ENCODE data around the gene DLG2. TPM values are rescaled to one million over a fixed set of nuclear protein-coding genes. Genes with fewer than 3 reads are reported as not detected.

Gene DLG2
- total and polyA plus RNA-seq, 4 experiments from 2014 or later = 0.78 to 2.7 (median 1.9) TPM

DNA sequence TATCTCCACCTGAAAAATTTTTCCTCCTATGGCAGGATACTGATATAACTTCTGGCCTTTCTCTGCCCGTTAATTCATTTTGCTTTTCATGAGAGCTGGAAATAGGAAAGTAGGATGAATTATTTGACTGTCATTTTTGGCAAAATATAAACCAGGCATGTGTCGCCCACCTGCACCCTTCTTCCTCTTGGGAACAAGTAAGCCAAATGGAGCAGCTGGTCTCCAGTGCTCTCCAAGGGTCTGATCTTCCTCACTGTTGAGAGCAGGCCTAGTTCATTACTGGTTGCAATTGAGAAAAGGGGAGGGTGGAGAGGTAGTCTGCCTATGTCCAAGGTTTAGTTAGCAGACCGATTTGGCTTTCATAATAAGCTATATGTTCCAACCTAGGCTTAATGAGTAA is 582.2 kb downstream of the DLG2 start:
- Histone ChIP-seq H3K4me1 (ENCODE audit: insufficient read depth, low read length) (no peaks in the 10 kb centered on the region), H3K27ac (ENCODE audit: low read depth, low read length) (no peak overlapping the region), H3K9me3 (ENCODE audit: control insufficient read depth in 1 of 2, low read length in 2 of 2) (no peaks in the 10 kb centered on the region), H3K4me3 (ENCODE audit: low read length in 2 of 2) (no peak overlapping the region), H3K36me3 (ENCODE audit: insufficient read depth, low read length) (no peaks in the 10 kb centered on the region), H3K27me3 (ENCODE audit: insufficient read depth, low read length) (no peaks in the 10 kb centered on the region)
- intact Hi-C loops (cut with micrococcal nuclease) = no loop called here
- ChIA-PET POLR2A (ENCODE audit: partially characterized antibody) (no interaction called here), CTCF (ENCODE audit: partially characterized antibody) (no interaction called here)
- Mint-ChIP-seq H3K4me3 (no peak overlapping the region), H3K4me1 (no peaks in the 10 kb centered on the region), H3K36me3 (no peaks in the 10 kb centered on the region), H3K9me3 (peaks cover 5 to 41% (median 13%) of the 10 kb centered on the region in 8 donors), H3K27ac (no peak overlapping the region), H3K27me3 (no peaks in the 10 kb centered on the region)
- DNase-seq = no peak

DNA sequence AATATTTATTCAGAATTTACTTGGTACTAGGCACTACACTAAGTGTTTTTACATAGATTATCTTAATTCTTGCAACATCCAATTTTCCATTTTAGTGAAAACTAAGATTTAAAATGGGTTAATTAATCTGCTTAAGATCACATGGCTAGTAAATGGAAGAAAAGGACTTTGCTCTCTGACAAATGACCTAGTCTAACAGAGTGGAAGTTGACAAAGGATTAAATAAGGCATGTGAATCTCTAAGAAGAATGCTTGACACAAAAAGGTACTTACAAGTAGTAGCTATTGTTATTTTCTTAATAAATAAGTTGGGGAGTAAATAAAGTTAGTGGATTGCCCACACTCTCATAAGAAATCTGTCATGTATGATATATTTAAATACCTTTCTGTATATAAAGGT is 584.8 kb downstream of the DLG2 start:
- Mint-ChIP-seq H3K4me1 (no peaks in the 10 kb centered on the region), H3K36me3 (no peaks in the 10 kb centered on the region), H3K9me3 (peaks cover 5 to 43% (median 21%) of the 10 kb centered on the region in 8 donors), H3K27me3 (no peaks in the 10 kb centered on the region), H3K4me3 (no peak overlapping the region), H3K27ac (no peak overlapping the region)
- ChIA-PET POLR2A (ENCODE audit: partially characterized antibody) (no interaction called here), CTCF (ENCODE audit: partially characterized antibody) (no interaction called here)
- no peak for DNase-seq
- no peak overlapping the region for H3K4me3 ChIP-seq (ENCODE audit: low read length in 2 of 2)
- no peaks in the 10 kb centered on the region for H3K36me3 ChIP-seq (ENCODE audit: insufficient read depth, low read length)
- H3K27ac ChIP-seq (ENCODE audit: low read depth, low read length) = no peak overlapping the region
- no peaks in the 10 kb centered on the region for H3K9me3 ChIP-seq (ENCODE audit: control insufficient read depth in 1 of 2, low read length in 2 of 2)
- intact Hi-C loops (cut with micrococcal nuclease) = no loop called here
- no peaks in the 10 kb centered on the region for H3K4me1 ChIP-seq (ENCODE audit: insufficient read depth, low read length)
- H3K27me3 ChIP-seq (ENCODE audit: insufficient read depth, low read length) = no peaks in the 10 kb centered on the region

DNA sequence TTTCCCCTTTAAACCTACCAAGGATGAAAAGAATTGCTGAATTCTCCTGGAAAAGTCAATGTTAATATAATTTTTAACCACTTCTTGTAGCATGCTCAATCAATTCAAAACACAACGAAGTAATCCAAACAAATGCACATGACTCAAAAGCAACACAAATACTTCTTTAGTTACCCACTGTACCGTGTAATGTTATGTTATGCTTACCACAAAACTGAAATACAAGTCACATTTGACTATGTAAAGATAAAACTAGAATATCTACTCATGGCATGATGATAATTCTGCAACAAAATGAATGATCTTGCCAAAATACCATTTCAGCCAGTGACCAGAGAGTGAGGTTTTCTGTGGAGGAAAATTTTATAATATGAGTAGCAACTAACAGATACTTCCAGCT is 587.0 kb downstream of the DLG2 start:
- intact Hi-C loops (cut with micrococcal nuclease) = no loop called here
- Histone ChIP-seq H3K9me3 (ENCODE audit: control insufficient read depth in 1 of 2, low read length in 2 of 2) (peaks cover 0 to 2% of the 10 kb centered on the region in 2 donors), H3K27ac (ENCODE audit: low read depth, low read length) (no peak overlapping the region), H3K27me3 (ENCODE audit: insufficient read depth, low read length) (no peaks in the 10 kb centered on the region), H3K36me3 (ENCODE audit: insufficient read depth, low read length) (no peaks in the 10 kb centered on the region), H3K4me3 (ENCODE audit: low read length in 2 of 2) (no peak overlapping the region), H3K4me1 (ENCODE audit: insufficient read depth, low read length) (no peaks in the 10 kb centered on the region)
- Mint-ChIP-seq H3K9me3 (peaks cover 6 to 45% (median 25%) of the 10 kb centered on the region in 8 donors), H3K4me3 (no peak overlapping the region), H3K36me3 (no peaks in the 10 kb centered on the region), H3K4me1 (no peaks in the 10 kb centered on the region), H3K27ac (no peak overlapping the region), H3K27me3 (no peaks in the 10 kb centered on the region)
- ChIA-PET CTCF (ENCODE audit: partially characterized antibody) (no interaction called here), POLR2A (ENCODE audit: partially characterized antibody) (no interaction called here)
- no peak for DNase-seq

DNA sequence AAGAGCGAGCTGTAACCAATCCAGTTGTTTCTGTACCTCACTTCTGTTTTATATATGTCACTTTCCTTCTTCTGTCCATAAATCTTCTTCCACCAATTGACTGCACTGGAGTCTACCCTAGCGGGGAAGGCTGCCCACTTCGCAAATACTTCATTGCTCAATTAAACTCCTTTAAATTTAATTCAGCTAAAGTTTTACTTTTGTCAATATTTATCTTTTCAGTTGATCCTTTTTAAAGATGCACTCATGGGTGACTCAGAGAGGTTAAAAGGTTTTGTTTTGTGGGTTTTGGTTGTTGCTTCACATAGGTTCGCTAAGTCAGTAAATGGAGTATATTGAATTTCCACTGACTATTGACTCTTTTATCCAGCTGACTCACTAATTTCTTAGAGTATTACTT is 597.2 kb downstream of the DLG2 start:
- ChIA-PET POLR2A (ENCODE audit: partially characterized antibody) (no interaction called here), CTCF (ENCODE audit: partially characterized antibody) (no interaction called here)
- intact Hi-C loops (cut with micrococcal nuclease) = no loop called here
- H3K36me3 ChIP-seq (ENCODE audit: insufficient read depth, low read length) = no peaks in the 10 kb centered on the region
- no peaks in the 10 kb centered on the region for H3K27me3 Mint-ChIP-seq
- no peak for DNase-seq
- no peak overlapping the region for H3K4me3 ChIP-seq (ENCODE audit: low read length in 2 of 2)
- H3K27ac Mint-ChIP-seq = no peak overlapping the region
- H3K9me3 ChIP-seq (ENCODE audit: control insufficient read depth in 1 of 2, low read length in 2 of 2) = peaks cover 0 to under 1% of the 10 kb centered on the region in 2 donors
- H3K4me3 Mint-ChIP-seq = no peak overlapping the region
- H3K27ac ChIP-seq (ENCODE audit: low read depth, low read length) = no peak overlapping the region
- no peaks in the 10 kb centered on the region for H3K36me3 Mint-ChIP-seq
- no peaks in the 10 kb centered on the region for H3K4me1 Mint-ChIP-seq
- no peaks in the 10 kb centered on the region for H3K4me1 ChIP-seq (ENCODE audit: insufficient read depth, low read length)
- peaks cover 0 to 32% (median 22%) of the 10 kb centered on the region in 8 donors for H3K9me3 Mint-ChIP-seq
- H3K27me3 ChIP-seq (ENCODE audit: insufficient read depth, low read length) = no peaks in the 10 kb centered on the region

DNA sequence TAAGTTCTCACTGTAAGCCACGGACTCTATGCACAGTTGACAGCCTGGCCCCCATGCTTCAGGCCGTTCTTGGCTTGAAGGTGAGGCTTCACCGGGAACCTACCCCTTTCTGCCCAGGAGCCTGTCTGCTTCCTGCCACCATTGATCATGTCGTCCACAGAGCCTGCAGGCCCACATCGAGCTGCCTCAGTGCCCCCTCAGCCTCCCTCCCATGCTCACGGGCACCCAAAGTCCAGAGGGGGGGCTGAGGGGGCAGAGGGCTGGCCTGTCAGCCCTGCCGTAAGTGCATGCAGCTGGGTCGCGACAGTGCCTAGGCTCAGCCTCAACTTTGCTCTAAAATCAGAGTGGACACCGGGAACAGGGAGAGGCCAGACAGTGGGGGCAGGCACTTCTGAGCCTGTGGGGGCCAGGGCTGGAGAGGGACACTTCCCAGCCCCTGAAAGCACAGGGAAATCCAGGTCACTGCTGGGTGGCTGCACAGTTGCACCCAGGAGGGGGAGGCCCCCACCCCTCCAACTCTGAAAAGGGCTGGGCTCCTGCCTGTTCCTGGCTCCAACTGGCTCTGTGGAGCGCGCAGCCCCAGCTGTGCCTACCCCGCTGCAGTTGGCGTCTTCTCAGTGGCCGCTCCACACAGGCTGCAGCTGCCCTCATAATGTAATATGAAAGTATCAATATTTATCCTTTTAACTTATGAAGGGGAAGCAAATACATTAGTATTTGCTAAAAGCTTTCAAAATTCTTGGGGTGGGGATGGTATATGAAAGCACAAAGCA is 598.6 kb downstream of the DLG2 start:
- H3K4me1 Mint-ChIP-seq = no peaks in the 10 kb centered on the region
- peaks cover 0 to 28% (median 21%) of the 10 kb centered on the region in 8 donors for H3K9me3 Mint-ChIP-seq
- H3K27ac Mint-ChIP-seq = no peak overlapping the region
- H3K4me3 Mint-ChIP-seq = no peak overlapping the region
- no peaks in the 10 kb centered on the region for H3K4me1 ChIP-seq (ENCODE audit: insufficient read depth, low read length)
- ChIA-PET POLR2A (ENCODE audit: partially characterized antibody) (no interaction called here), CTCF (ENCODE audit: partially characterized antibody) (no interaction called here)
- no peaks in the 10 kb centered on the region for H3K36me3 Mint-ChIP-seq
- no peak overlapping the region for H3K27ac ChIP-seq (ENCODE audit: low read depth, low read length)
- H3K36me3 ChIP-seq (ENCODE audit: insufficient read depth, low read length) = no peaks in the 10 kb centered on the region
- intact Hi-C loops (cut with micrococcal nuclease) = no loop called here
- H3K27me3 Mint-ChIP-seq = no peaks in the 10 kb centered on the region
- no peak overlapping the region for H3K4me3 ChIP-seq (ENCODE audit: low read length in 2 of 2)
- no peaks in the 10 kb centered on the region for H3K9me3 ChIP-seq (ENCODE audit: control insufficient read depth in 1 of 2, low read length in 2 of 2)
- no peak for DNase-seq
- H3K27me3 ChIP-seq (ENCODE audit: insufficient read depth, low read length) = no peaks in the 10 kb centered on the region

DNA sequence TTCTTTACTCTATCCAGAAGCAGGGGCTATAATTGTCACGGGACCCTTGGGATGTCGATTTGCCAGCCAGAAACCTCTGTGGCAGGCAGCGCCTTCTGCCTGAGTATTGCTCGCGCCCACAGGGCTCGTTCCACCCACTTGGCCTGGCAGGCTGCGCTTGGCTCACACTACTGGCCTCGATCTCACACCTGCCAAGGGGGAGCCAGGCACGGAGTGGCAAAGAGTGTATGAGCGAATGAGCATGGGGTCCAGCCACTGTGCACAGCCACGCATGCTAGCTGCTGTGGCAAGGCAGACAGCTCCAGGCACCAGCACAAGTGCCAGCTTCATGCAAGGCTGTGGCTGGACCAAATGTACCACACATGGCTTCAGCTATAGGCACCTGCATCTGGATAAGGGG is 599.8 kb downstream of the DLG2 start:
- Histone ChIP-seq H3K4me1 (ENCODE audit: insufficient read depth, low read length) (no peaks in the 10 kb centered on the region), H3K27me3 (ENCODE audit: insufficient read depth, low read length) (no peaks in the 10 kb centered on the region), H3K9me3 (ENCODE audit: control insufficient read depth in 1 of 2, low read length in 2 of 2) (no peaks in the 10 kb centered on the region), H3K4me3 (ENCODE audit: low read length in 2 of 2) (no peak overlapping the region), H3K27ac (ENCODE audit: low read depth, low read length) (no peak overlapping the region), H3K36me3 (ENCODE audit: insufficient read depth, low read length) (no peaks in the 10 kb centered on the region)
- Mint-ChIP-seq H3K9me3 (peaks cover 0 to 30% (median 18%) of the 10 kb centered on the region in 8 donors), H3K4me3 (no peak overlapping the region), H3K36me3 (no peaks in the 10 kb centered on the region), H3K27ac (no peak overlapping the region), H3K27me3 (no peaks in the 10 kb centered on the region), H3K4me1 (no peaks in the 10 kb centered on the region)
- POLR2A ChIA-PET (ENCODE audit: partially characterized antibody) = no interaction called here
- CTCF ChIA-PET (ENCODE audit: partially characterized antibody) = no interaction called here
- DNase-seq = no peak
- intact Hi-C loops (cut with micrococcal nuclease) = no loop called here

DNA sequence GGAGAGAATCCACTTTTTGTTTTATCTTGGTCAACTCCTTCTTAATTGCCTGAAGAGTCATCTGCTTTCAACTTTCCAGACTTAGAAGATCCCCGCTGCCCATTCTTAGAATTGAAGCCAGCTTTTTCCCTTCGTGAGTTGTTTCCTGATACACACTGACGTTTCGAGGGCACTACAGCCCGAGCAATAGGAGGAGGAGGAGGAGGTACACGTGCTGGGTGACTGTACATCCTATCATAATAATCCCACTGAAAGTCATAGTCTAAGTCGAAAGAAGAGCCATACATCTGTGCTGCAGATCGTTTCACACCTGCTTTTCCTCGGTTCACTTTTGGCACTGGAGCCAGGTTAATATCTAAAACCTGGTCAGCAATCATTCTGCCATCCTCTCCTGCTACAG is 606.1 kb downstream of the DLG2 start:
- intact Hi-C loops (cut with micrococcal nuclease) = no loop called here

More for the DNA sequence above, 606.1 kb downstream of the DLG2 start:
- Histone ChIP-seq H3K27ac (ENCODE audit: low read depth, low read length) (no peak overlapping the region), H3K27me3 (ENCODE audit: insufficient read depth, low read length) (no peaks in the 10 kb centered on the region), H3K36me3 (ENCODE audit: insufficient read depth, low read length) (no peaks in the 10 kb centered on the region), H3K9me3 (ENCODE audit: control insufficient read depth in 1 of 2, low read length in 2 of 2) (no peaks in the 10 kb centered on the region), H3K4me3 (ENCODE audit: low read length in 2 of 2) (no peak overlapping the region), H3K4me1 (ENCODE audit: insufficient read depth, low read length) (no peaks in the 10 kb centered on the region)
- no peak overlapping the region for H3K4me3 Mint-ChIP-seq
- no peak for DNase-seq
- ChIA-PET POLR2A (ENCODE audit: partially characterized antibody) (no interaction called here), CTCF (ENCODE audit: partially characterized antibody) (no interaction called here)
- no peaks in the 10 kb centered on the region for H3K36me3 Mint-ChIP-seq
- H3K9me3 Mint-ChIP-seq = peaks cover 3 to 32% (median 19%) of the 10 kb centered on the region in 8 donors
- no peaks in the 10 kb centered on the region for H3K4me1 Mint-ChIP-seq
- no peaks in the 10 kb centered on the region for H3K27me3 Mint-ChIP-seq
- H3K27ac Mint-ChIP-seq = no peak overlapping the region

Measured in CD4-positive, alpha-beta memory T cell (primary cell).